HG03521 (cell line): ENCODE results near the gene PERM1.
"Not testable (repeated sequence)": the region's sequence is repeated elsewhere in the genome, so short reads cannot be mapped to it uniquely, and the experiment has no call there.

Experiments
- ATAC-seq: cut with Tn5 transposase; IDR thresholded peaks from one replicate; pipeline ENCODE4 v1.9.1; 2021; ENCODE audit warnings: mild to moderate bottlenecking, moderate library complexity; ENCODE audit not compliant: unreplicated experiment

Gene PERM1

GRCh38 chr1:1014799-1015681 is 33.1 kb upstream of the PERM1 start:
- ATAC-seq = no peak

GRCh38 chr1:1013922-1014648 is 32.2 kb upstream of the PERM1 start:
- no peak for ATAC-seq

GRCh38 chr1:1013105-1013921 is 31.4 kb upstream of the PERM1 start, which contains the start of gene ISG15:
TSS of gene ISG15 (plus strand) at chr1:1013497. CDS start at chr1:1013574, 77 bp downstream.
- ATAC-seq = peak; percentile 74

- ATAC-seq = not testable (repeated sequence)
These were observed 30.8 kb upstream of the PERM1 start for GRCh38 chr1:1012736-1013104.

GRCh38 chr1:1011396-1011949 is 29.6 kb upstream of the PERM1 start:
- ATAC-seq = no peak

- ATAC-seq = not testable (repeated sequence)
These were observed 28.2 kb upstream of the PERM1 start for GRCh38 chr1:1010131-1010530.

- no peak for ATAC-seq
These were observed 24.6 kb upstream of the PERM1 start for GRCh38 chr1:1006305-1007159.

GRCh38 chr1:1005774-1006304 is 23.9 kb upstream of the PERM1 start:
- no peak for ATAC-seq

- ATAC-seq = no peak
These were observed 23.1 kb upstream of the PERM1 start for GRCh38 chr1:1004780-1005697.

- ATAC-seq = no peak
These were observed 22.5 kb upstream of the PERM1 start for GRCh38 chr1:1004420-1004779.

GRCh38 chr1:1003618-1004419 is 21.9 kb upstream of the PERM1 start:
- no peak for ATAC-seq

- no peak for ATAC-seq
These were observed 19.3 kb upstream of the PERM1 start for GRCh38 chr1:1001057-1001783.

GRCh38 chr1:1000357-1001056 is 18.6 kb upstream of the PERM1 start:
- no peak for ATAC-seq

GRCh38 chr1:999725-1000356 is 17.9 kb upstream of the PERM1 start, which contains the start of gene HES4:
TSS of gene HES4 (minus strand) at chr1:1000097. CDS start at chr1:999973, 124 bp downstream.
- ATAC-seq = no peak

- ATAC-seq = no peak
These were observed 17.3 kb upstream of the PERM1 start for GRCh38 chr1:998995-999724.

- no peak for ATAC-seq
These were observed 16.8 kb upstream of the PERM1 start for GRCh38 chr1:998745-998994.
